ENCODE results near the gene KRTAP12-4.
"Not testable (repeated sequence)": the region's sequence is repeated elsewhere in the genome, so short reads cannot be mapped to it uniquely, and the experiment has no call there.

Gene KRTAP12-4

GRCh38 chr21:44610157-44610843, 44.2 kb downstream of the KRTAP12-4 start:
- not testable (repeated sequence) for DNase-seq (ENCODE audit: low read depth)

DNA sequence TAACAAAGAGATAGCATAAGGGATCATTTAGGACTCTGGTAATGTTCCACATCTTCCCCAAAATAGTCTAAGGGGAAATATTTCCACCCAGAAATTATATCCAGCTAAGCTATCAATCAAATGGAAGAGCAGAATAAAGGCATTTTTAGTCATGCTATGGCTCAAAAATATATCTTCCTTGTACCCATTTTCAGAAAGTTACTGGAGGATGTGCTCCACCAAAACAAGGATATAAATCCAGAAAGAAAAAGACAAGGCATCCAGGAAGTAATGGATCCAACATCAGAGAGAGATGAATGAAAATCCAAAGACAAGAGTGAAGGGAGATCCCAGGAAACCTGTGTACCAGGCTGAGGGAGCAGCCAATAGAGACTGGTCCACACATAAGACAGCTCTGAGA, 45.3 kb downstream of the KRTAP12-4 start:
- no peak for DNase-seq (ENCODE audit: low read depth)

DNA sequence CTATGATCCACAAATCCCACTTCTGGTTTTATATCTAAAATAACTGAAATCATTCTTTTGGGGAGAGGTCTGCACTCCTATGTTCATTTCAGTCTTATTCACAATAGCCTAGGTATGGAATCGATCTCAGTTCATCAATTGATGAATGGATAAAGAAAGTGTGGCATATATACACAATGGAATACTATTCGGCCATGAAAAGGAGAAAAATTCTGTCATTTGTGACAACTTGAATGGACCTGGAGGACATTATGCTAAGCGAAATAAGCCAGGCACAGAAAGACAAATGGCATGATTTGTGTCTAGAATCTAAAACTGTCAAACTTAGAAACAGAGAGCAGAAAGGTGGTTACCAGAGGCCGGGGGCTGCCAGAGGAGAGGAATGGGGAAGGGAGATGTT, 48.0 kb downstream of the KRTAP12-4 start:
- no peak for DNase-seq (ENCODE audit: low read depth)
